Endothelial cell (in vitro differentiated cells): Measurements from ENCODE around the gene AKR1A1. TPM values are rescaled to one million over a fixed set of nuclear protein-coding genes. Genes with fewer than 3 reads are reported as not detected.

Experiments used
- DNase-seq: peaks from one replicate; pipeline ENCODE4 v3.0.0; 2021; ENCODE audit warnings: low spot score
- H3K27ac Mint-ChIP-seq: one replicate; pipeline ENCODE4 v1.8.0; 2021; ENCODE audit warnings: mixed read lengths, inconsistent platforms; ENCODE audit not compliant: unreplicated experiment
- H3K27me3 Mint-ChIP-seq: one replicate; pipeline ENCODE4 v1.8.0; 2021; ENCODE audit warnings: mild to moderate bottlenecking, moderate library complexity, mixed read lengths, inconsistent platforms; ENCODE audit not compliant: unreplicated experiment
- H3K36me3 Mint-ChIP-seq: one replicate; pipeline ENCODE4 v1.8.0; 2021; ENCODE audit warnings: mild to moderate bottlenecking, low read depth, mixed read lengths, inconsistent platforms; ENCODE audit not compliant: unreplicated experiment
- H3K4me1 Mint-ChIP-seq: one replicate; pipeline ENCODE4 v1.8.0; 2021; ENCODE audit warnings: mild to moderate bottlenecking, mixed read lengths, inconsistent platforms; ENCODE audit not compliant: unreplicated experiment
- H3K4me3 Mint-ChIP-seq: one replicate; pipeline ENCODE4 v1.8.0; 2021; ENCODE audit warnings: mild to moderate bottlenecking, mixed read lengths, inconsistent platforms; ENCODE audit not compliant: unreplicated experiment
- H3K9me3 Mint-ChIP-seq: one replicate; pipeline ENCODE4 v1.8.0; 2021; ENCODE audit warnings: mixed read lengths, inconsistent platforms; ENCODE audit not compliant: unreplicated experiment
- CTCF ChIP-seq: fragments of 200-600 bp; sonication (generic); IDR thresholded peaks from one replicate; pipeline ENCODE4 v1.5.0; 2021; ENCODE audit warnings: antibody characterized with exemption; ENCODE audit not compliant: unreplicated experiment
- total RNA-seq: library from RNA; stranded (reverse); fragmentation: NEBNext Ultra II Directional; extraction: Animal tissue kit (Norgen Biotek cat#: 25700); gene quantifications from one replicate; pipeline ENCODE4 v1.2.1, GENCODE V29; 2021; ENCODE audit not compliant: unreplicated experiment

Gene AKR1A1
- total RNA-seq, 1 donor from 2014 or later: 125 TPM

- no peak for DNase-seq
- Mint-ChIP-seq H3K36me3 (peaks cover 3% of the 10 kb centered on the region), H3K4me3 (peak overlapping the region; percentile 53), H3K9me3 (no peaks in the 10 kb centered on the region), H3K4me1 (peaks cover 35% of the 10 kb centered on the region), H3K27ac (peak overlapping the region; percentile 70), H3K27me3 (peaks cover 1% of the 10 kb centered on the region)
- no peak for TF ChIP-seq CTCF
Measured at GRCh38 chr1:45542591-45542990, 8.0 kb upstream of the AKR1A1 start.

GRCh38 chr1:45543581-45544417 lies 6.8 kb upstream of the AKR1A1 start:
- Mint-ChIP-seq H3K4me3 (peak overlapping the region; percentile 32), H3K4me1 (peaks cover 35% of the 10 kb centered on the region), H3K9me3 (no peaks in the 10 kb centered on the region), H3K27ac (peak overlapping the region; percentile 97), H3K36me3 (peaks cover 3% of the 10 kb centered on the region), H3K27me3 (peaks cover 1% of the 10 kb centered on the region)
- DNase-seq: peak; percentile 62
- no peak for TF ChIP-seq CTCF

GRCh38 chr1:45544530-45544929 lies 6.1 kb upstream of the AKR1A1 start:
- no peak for DNase-seq
- Mint-ChIP-seq H3K4me1 (peaks cover 35% of the 10 kb centered on the region), H3K4me3 (no peak overlapping the region), H3K27ac (peak overlapping the region; percentile 50), H3K27me3 (peaks cover 1% of the 10 kb centered on the region), H3K36me3 (peaks cover 3% of the 10 kb centered on the region), H3K9me3 (no peaks in the 10 kb centered on the region)
- TF ChIP-seq CTCF: no peak

GRCh38 chr1:45545019-45545493 lies 5.6 kb upstream of the AKR1A1 start:
- H3K27ac Mint-ChIP-seq: peak overlapping the region; percentile 7
- peaks cover 1% of the 10 kb centered on the region for H3K27me3 Mint-ChIP-seq
- H3K9me3 Mint-ChIP-seq: no peaks in the 10 kb centered on the region
- no peak for DNase-seq
- peaks cover 35% of the 10 kb centered on the region for H3K4me1 Mint-ChIP-seq
- H3K36me3 Mint-ChIP-seq: peaks cover 3% of the 10 kb centered on the region
- no peak overlapping the region for H3K4me3 Mint-ChIP-seq
- TF ChIP-seq CTCF: no peak

- no peak for TF ChIP-seq CTCF
- Mint-ChIP-seq H3K4me1 (peaks cover 34% of the 10 kb centered on the region), H3K27ac (no peak overlapping the region), H3K36me3 (peaks cover 3% of the 10 kb centered on the region), H3K9me3 (no peaks in the 10 kb centered on the region), H3K27me3 (peaks cover 1% of the 10 kb centered on the region), H3K4me3 (no peak overlapping the region)
- no peak for DNase-seq
Measured at GRCh38 chr1:45545553-45546310, 4.9 kb upstream of the AKR1A1 start.
